ENCODE data around the gene CALML4. TPM values are rescaled to one million over a fixed set of nuclear protein-coding genes. Genes with fewer than 3 reads are reported as not detected.
"Not testable (repeated sequence)": the region's sequence is repeated elsewhere in the genome, so short reads cannot be mapped to it uniquely, and the experiment has no call there.

Gene CALML4
- total and polyA plus RNA-seq, 7 experiments from 2014 or later = 0.13 to 14.6 (median 2.8) TPM

- Mint-ChIP-seq H3K27me3 (no peaks in the 10 kb centered on the region), H3K4me1 (peaks cover 0 to 25% (median 8%) of the 10 kb centered on the region in 7 donors), H3K27ac (no peak overlapping the region), H3K9me3 (peaks cover 0 to 6% (median 0%) of the 10 kb centered on the region in 11 donors), H3K4me3 (no peak overlapping the region), H3K36me3 (peaks cover 6 to 43% (median 21%) of the 10 kb centered on the region in 5 donors)
- no peaks in the 10 kb centered on the region for H3K4me1 ChIP-seq (ENCODE audit: control insufficient read depth in 2 of 2, insufficient read depth in 2 of 2, low read length in 2 of 2)
- intact Hi-C loops (cut with micrococcal nuclease) = no loop called here
- H3K27ac ChIP-seq (ENCODE audit: low read depth, low read length) = no peak overlapping the region
- H3K27me3 ChIP-seq (ENCODE audit: control insufficient read depth in 2 of 2, insufficient read depth in 2 of 2, low read length in 2 of 2) = no peaks in the 10 kb centered on the region
- DNase-seq (no peak), ATAC-seq (no peak)
- H3K4me3 ChIP-seq (ENCODE audit: low read length) = no peak overlapping the region
- POLR2A ChIA-PET = interaction anchor here (0.6 kb wide), 1 partner anchor 1378 kb away, joined by 3 read pairs; no protein-coding TSS in a partner anchor
- H3K36me3 ChIP-seq (ENCODE audit: control insufficient read depth in 2 of 3, insufficient read depth in 3 of 3, low read length in 3 of 3) = peaks cover 9 to 24% (median 15%) of the 10 kb centered on the region in 3 experiments
- no peaks in the 10 kb centered on the region for H3K9me3 ChIP-seq (ENCODE audit: control insufficient read depth in 2 of 3, low read length in 3 of 3)
- CTCF ChIA-PET = no interaction called here
These were observed 29.6 kb downstream of the CALML4 start for GRCh38 chr15:68175526-68175925.

- Mint-ChIP-seq H3K9me3 (peaks cover 0 to 6% (median 0%) of the 10 kb centered on the region in 11 donors), H3K4me1 (peaks cover 0 to 25% (median 8%) of the 10 kb centered on the region in 7 donors), H3K27ac (no peak overlapping the region), H3K36me3 (peaks cover 6 to 53% (median 28%) of the 10 kb centered on the region in 5 donors), H3K27me3 (no peaks in the 10 kb centered on the region), H3K4me3 (no peak overlapping the region)
- Histone ChIP-seq H3K9me3 (ENCODE audit: control insufficient read depth in 2 of 3, low read length in 3 of 3) (no peaks in the 10 kb centered on the region), H3K4me3 (ENCODE audit: low read length) (no peak overlapping the region), H3K36me3 (ENCODE audit: control insufficient read depth in 2 of 3, insufficient read depth in 3 of 3, low read length in 3 of 3) (peaks cover 8 to 37% (median 15%) of the 10 kb centered on the region in 3 experiments), H3K27me3 (ENCODE audit: control insufficient read depth in 2 of 2, insufficient read depth in 2 of 2, low read length in 2 of 2) (no peaks in the 10 kb centered on the region), H3K4me1 (ENCODE audit: control insufficient read depth in 2 of 2, insufficient read depth in 2 of 2, low read length in 2 of 2) (no peaks in the 10 kb centered on the region), H3K27ac (ENCODE audit: low read depth, low read length) (no peak overlapping the region)
- intact Hi-C loops (cut with micrococcal nuclease) = no loop called here
- no peak for DNase-seq
- CTCF ChIA-PET = no interaction called here
- POLR2A ChIA-PET = interaction anchor here (0.6 to 0.7 kb wide), 2 partner anchors 15 to 19 kb away, joined by 4 read pairs; no protein-coding TSS in a partner anchor
- no peak for ATAC-seq
These were observed 32.0 kb downstream of the CALML4 start for GRCh38 chr15:68173119-68173518.

DNA sequence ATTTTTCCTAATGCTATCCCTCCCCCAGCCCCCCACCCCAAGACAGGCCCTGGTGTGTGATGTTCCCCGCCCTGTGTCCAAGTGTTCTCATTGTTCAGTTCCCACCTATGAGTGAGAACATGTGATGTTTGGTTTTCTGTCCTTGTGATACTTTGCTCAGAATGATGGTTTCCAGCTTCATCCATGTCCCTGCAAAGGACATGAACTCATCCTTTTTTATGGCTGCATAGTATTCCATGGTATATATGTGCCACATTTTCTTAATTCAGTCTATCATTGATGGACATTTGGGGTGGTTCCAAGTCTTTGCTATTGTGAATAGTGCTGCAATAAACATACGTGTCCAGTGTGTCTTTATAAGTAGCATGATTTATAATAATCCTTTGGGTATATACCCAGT lies 33.1 kb downstream of the CALML4 start:
- H3K4me3 Mint-ChIP-seq; H3K27me3 Mint-ChIP-seq; H3K9me3 Mint-ChIP-seq; H3K9me3 ChIP-seq (ENCODE audit: control insufficient read depth in 2 of 3, low read length in 3 of 3); DNase-seq; H3K4me1 ChIP-seq (ENCODE audit: control insufficient read depth in 2 of 2, insufficient read depth in 2 of 2, low read length in 2 of 2); H3K4me3 ChIP-seq (ENCODE audit: low read length); intact Hi-C loops (cut with micrococcal nuclease); H3K27ac Mint-ChIP-seq; ATAC-seq; H3K27me3 ChIP-seq (ENCODE audit: control insufficient read depth in 2 of 2, insufficient read depth in 2 of 2, low read length in 2 of 2); H3K27ac ChIP-seq (ENCODE audit: low read depth, low read length); POLR2A ChIA-PET; CTCF ChIA-PET: not testable (repeated sequence)
- peaks cover 0 to 48% (median 23%) of the 10 kb centered on the region in 5 donors for H3K36me3 Mint-ChIP-seq
- peaks cover 0 to 25% (median 8%) of the 10 kb centered on the region in 7 donors for H3K4me1 Mint-ChIP-seq
- H3K36me3 ChIP-seq (ENCODE audit: control insufficient read depth in 2 of 3, insufficient read depth in 3 of 3, low read length in 3 of 3) = peaks cover 0 to 27% (median 15%) of the 10 kb centered on the region in 3 experiments

- H3K27ac ChIP-seq (ENCODE audit: low read depth, low read length) = no peak overlapping the region
- ATAC-seq = no peak
- no peaks in the 10 kb centered on the region for H3K4me1 ChIP-seq (ENCODE audit: control insufficient read depth in 2 of 2, insufficient read depth in 2 of 2, low read length in 2 of 2)
- Mint-ChIP-seq H3K36me3 (peaks cover 4 to 46% (median 19%) of the 10 kb centered on the region in 5 donors), H3K27me3 (no peaks in the 10 kb centered on the region), H3K4me3 (no peak overlapping the region), H3K27ac (peak overlapping the region in 3 of 9 donors; percentile 7 to 43 (median 17)), H3K4me1 (peaks cover 0 to 11% (median 5%) of the 10 kb centered on the region in 7 donors), H3K9me3 (peaks cover 0 to 3% (median 0%) of the 10 kb centered on the region in 11 donors)
- DNase-seq = no peak
- no peaks in the 10 kb centered on the region for H3K9me3 ChIP-seq (ENCODE audit: control insufficient read depth in 2 of 3, low read length in 3 of 3)
- H3K4me3 ChIP-seq (ENCODE audit: low read length) = no peak overlapping the region
- POLR2A ChIA-PET = no interaction called here
- no peaks in the 10 kb centered on the region for H3K27me3 ChIP-seq (ENCODE audit: control insufficient read depth in 2 of 2, insufficient read depth in 2 of 2, low read length in 2 of 2)
- intact Hi-C loops (cut with micrococcal nuclease) = no loop called here
- CTCF ChIA-PET = no interaction called here
- H3K36me3 ChIP-seq (ENCODE audit: control insufficient read depth in 2 of 3, insufficient read depth in 3 of 3, low read length in 3 of 3) = peaks cover 0 to 33% (median 10%) of the 10 kb centered on the region in 3 experiments
These were observed 38.3 kb downstream of the CALML4 start for GRCh38 chr15:68166847-68167246.

DNA sequence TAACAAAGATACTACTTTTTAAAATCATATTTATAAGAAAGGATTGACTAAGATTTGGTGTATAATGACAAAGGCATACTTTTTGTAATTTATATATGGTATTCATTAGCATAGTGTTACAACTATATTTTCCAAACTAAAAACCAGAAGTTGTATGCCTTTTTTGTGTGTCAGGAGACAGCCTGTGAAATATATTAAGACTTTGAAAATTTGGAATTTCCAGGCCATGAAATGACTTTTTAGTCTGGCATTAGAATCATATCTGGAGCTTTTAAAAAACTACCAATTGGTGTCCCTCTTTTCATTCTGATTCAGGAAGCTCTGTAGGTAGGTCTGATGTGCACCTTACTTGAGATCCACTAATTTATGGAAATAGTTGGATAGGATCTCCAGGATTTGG lies 41.9 kb downstream of the CALML4 start:
- POLR2A ChIA-PET = interaction anchor here (0.6 kb wide), 1 partner anchor 13 kb away, joined by 5 read pairs; no protein-coding TSS in a partner anchor
- CTCF ChIA-PET = interaction anchor here (1.8 kb wide), 1 partner anchor 8 kb away, joined by 6 read pairs; no protein-coding TSS in a partner anchor
- peaks cover 0 to 3% (median 0%) of the 10 kb centered on the region in 11 donors for H3K9me3 Mint-ChIP-seq
- H3K9me3 ChIP-seq (ENCODE audit: control insufficient read depth in 2 of 3, low read length in 3 of 3) = no peaks in the 10 kb centered on the region
- peaks cover 4 to 42% (median 26%) of the 10 kb centered on the region in 5 donors for H3K36me3 Mint-ChIP-seq
- H3K4me1 Mint-ChIP-seq = peaks cover 0 to 19% (median 8%) of the 10 kb centered on the region in 7 donors
- H3K27ac ChIP-seq (ENCODE audit: low read depth, low read length) = no peak overlapping the region
- H3K27ac Mint-ChIP-seq = peak overlapping the region in 2 of 9 donors; percentile 9 to 27
- DNase-seq = no peak
- no peaks in the 10 kb centered on the region for H3K4me1 ChIP-seq (ENCODE audit: control insufficient read depth in 2 of 2, insufficient read depth in 2 of 2, low read length in 2 of 2)
- no peaks in the 10 kb centered on the region for H3K27me3 ChIP-seq (ENCODE audit: control insufficient read depth in 2 of 2, insufficient read depth in 2 of 2, low read length in 2 of 2)
- no peaks in the 10 kb centered on the region for H3K27me3 Mint-ChIP-seq
- ATAC-seq = no peak
- H3K4me3 ChIP-seq (ENCODE audit: low read length) = no peak overlapping the region
- H3K36me3 ChIP-seq (ENCODE audit: control insufficient read depth in 2 of 3, insufficient read depth in 3 of 3, low read length in 3 of 3) = peaks cover 4 to 22% (median 6%) of the 10 kb centered on the region in 3 experiments
- H3K4me3 Mint-ChIP-seq = no peak overlapping the region
- intact Hi-C loops (cut with micrococcal nuclease) = no loop called here

GRCh38 chr15:68158046-68158628 lies 47.0 kb downstream of the CALML4 start:
- H3K36me3 Mint-ChIP-seq = peaks cover 8 to 37% (median 22%) of the 10 kb centered on the region in 5 donors
- Histone ChIP-seq H3K27me3 (ENCODE audit: control insufficient read depth in 2 of 2, insufficient read depth in 2 of 2, low read length in 2 of 2) (no peaks in the 10 kb centered on the region), H3K27ac (ENCODE audit: low read depth, low read length) (no peak overlapping the region), H3K9me3 (ENCODE audit: control insufficient read depth in 2 of 3, low read length in 3 of 3) (no peaks in the 10 kb centered on the region), H3K36me3 (ENCODE audit: control insufficient read depth in 2 of 3, insufficient read depth in 3 of 3, low read length in 3 of 3) (peaks cover 7 to 53% (median 10%) of the 10 kb centered on the region in 3 experiments), H3K4me3 (ENCODE audit: low read length) (no peak overlapping the region), H3K4me1 (ENCODE audit: control insufficient read depth in 2 of 2, insufficient read depth in 2 of 2, low read length in 2 of 2) (no peaks in the 10 kb centered on the region)
- ChIA-PET POLR2A (interaction anchor here (0.6 to 1.4 kb wide), 2 partner anchors 11 to 15 kb away, joined by 3 to 4 read pairs; no protein-coding TSS in a partner anchor), CTCF (interaction anchor here (0.6 kb wide), 1 partner anchor 326 kb away, joined by 3 read pairs; no protein-coding TSS in a partner anchor)
- no peak overlapping the region for H3K4me3 Mint-ChIP-seq
- intact Hi-C loops (cut with micrococcal nuclease) = loop anchor here in 1 of 2 donors (10.0 kb wide), 1 partner anchor 103 kb away; the partner anchor contains the start of gene PIAS1
- no peaks in the 10 kb centered on the region for H3K27me3 Mint-ChIP-seq
- peaks cover 0 to 3% (median 0%) of the 10 kb centered on the region in 11 donors for H3K9me3 Mint-ChIP-seq
- peaks cover 0 to 15% (median 4%) of the 10 kb centered on the region in 7 donors for H3K4me1 Mint-ChIP-seq
- no peak overlapping the region for H3K27ac Mint-ChIP-seq
- ATAC-seq (no peak), DNase-seq (no peak)

Data from naive thymus-derived CD4-positive, alpha-beta T cell (primary cell).